Measurements from ENCODE around the gene MGAT3. TPM values are rescaled to one million over a fixed set of nuclear protein-coding genes. Genes with fewer than 3 reads are reported as not detected.

The MGAT3 gene
- total and polyA plus RNA-seq, 2 of the 13 experiments (the other 11 are each of a cell fraction or from before 2014, with no cell fraction given): 0.11 to 0.15 TPM

- ChIA-PET CTCF (ENCODE audit: low intra/inter-chr PET ratio, low total read pairs) (no interaction called here), POLR2A (no interaction called here)
- no peak for TF ChIP-seq HDAC2 (CRISPR knock-in tag; IDR thresholded peaks at IDR 0.05)
- no peak for TF ChIP-seq ZKSCAN8 (CRISPR knock-in tag; IDR thresholded peaks at IDR 0.05; ENCODE audit: borderline replicate concordance)
- no peak for TF ChIP-seq ZNF619 (CRISPR knock-in tag; IDR thresholded peaks at IDR 0.05)
- no peak for TF ChIP-seq GTF2F1 (IDR thresholded peaks at IDR 0.05; ENCODE audit: low read length)
- TF ChIP-seq ZNF30 (CRISPR knock-in tag; IDR thresholded peaks at IDR 0.05): no peak
- no peak for TF ChIP-seq ELF4 (CRISPR knock-in tag; IDR thresholded peaks at IDR 0.05; ENCODE audit: borderline replicate concordance)
- TF ChIP-seq HNRNPH1 (optimal IDR thresholded peaks at IDR 0.05; ENCODE audit: low read depth, low read length): no peak
- no peak for TF ChIP-seq ZNF7 (CRISPR knock-in tag; IDR thresholded peaks at IDR 0.05)
- no peak for TF ChIP-seq TGIF2 (CRISPR knock-in tag; IDR thresholded peaks at IDR 0.05)
- no peak for TF ChIP-seq EEA1 (CRISPR knock-in tag; IDR thresholded peaks at IDR 0.05; ENCODE audit: borderline replicate concordance)
- TF ChIP-seq MIER3 (CRISPR knock-in tag; IDR thresholded peaks at IDR 0.05; ENCODE audit: borderline replicate concordance): no peak
- TF ChIP-seq, protein P1, sequence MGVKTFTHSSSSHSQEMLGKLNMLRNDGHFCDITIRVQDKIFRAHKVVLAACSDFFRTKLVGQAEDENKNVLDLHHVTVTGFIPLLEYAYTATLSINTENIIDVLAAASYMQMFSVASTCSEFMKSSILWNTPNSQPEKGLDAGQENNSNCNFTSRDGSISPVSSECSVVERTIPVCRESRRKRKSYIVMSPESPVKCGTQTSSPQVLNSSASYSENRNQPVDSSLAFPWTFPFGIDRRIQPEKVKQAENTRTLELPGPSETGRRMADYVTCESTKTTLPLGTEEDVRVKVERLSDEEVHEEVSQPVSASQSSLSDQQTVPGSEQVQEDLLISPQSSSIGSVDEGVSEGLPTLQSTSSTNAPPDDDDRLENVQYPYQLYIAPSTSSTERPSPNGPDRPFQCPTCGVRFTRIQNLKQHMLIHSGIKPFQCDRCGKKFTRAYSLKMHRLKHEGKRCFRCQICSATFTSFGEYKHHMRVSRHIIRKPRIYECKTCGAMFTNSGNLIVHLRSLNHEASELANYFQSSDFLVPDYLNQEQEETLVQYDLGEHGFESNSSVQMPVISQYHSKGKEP (CRISPR knock-in tag; IDR thresholded peaks at IDR 0.05): no peak
- TF ChIP-seq ZNF747 (CRISPR knock-in tag; IDR thresholded peaks at IDR 0.05; ENCODE audit: borderline replicate concordance): no peak
- no peak for TF ChIP-seq ATF1 (CRISPR knock-in tag; IDR thresholded peaks at IDR 0.05)
- TF ChIP-seq, protein P2, sequence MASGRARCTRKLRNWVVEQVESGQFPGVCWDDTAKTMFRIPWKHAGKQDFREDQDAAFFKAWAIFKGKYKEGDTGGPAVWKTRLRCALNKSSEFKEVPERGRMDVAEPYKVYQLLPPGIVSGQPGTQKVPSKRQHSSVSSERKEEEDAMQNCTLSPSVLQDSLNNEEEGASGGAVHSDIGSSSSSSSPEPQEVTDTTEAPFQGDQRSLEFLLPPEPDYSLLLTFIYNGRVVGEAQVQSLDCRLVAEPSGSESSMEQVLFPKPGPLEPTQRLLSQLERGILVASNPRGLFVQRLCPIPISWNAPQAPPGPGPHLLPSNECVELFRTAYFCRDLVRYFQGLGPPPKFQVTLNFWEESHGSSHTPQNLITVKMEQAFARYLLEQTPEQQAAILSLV (CRISPR knock-in tag; IDR thresholded peaks at IDR 0.05; ENCODE audit: borderline replicate concordance): no peak
- TF ChIP-seq ARNTL (CRISPR knock-in tag; IDR thresholded peaks at IDR 0.05): no peak
- no TSS peak for BruUV-seq (replicated peaks)
- no peaks in the 10 kb centered on the region for H3K4me1 ChIP-seq (ENCODE audit: insufficient read depth, low read length)
- no peak for FAIRE-seq
- H4K20me1 ChIP-seq (ENCODE audit: insufficient read depth, low read length): no peaks in the 10 kb centered on the region
- H3K4me2 ChIP-seq (ENCODE audit: low read depth, low read length): no peak overlapping the region
- in situ Hi-C loops (cut with HindIII; ENCODE audit: extremely low pct_ligation_motif_present, low pct_unique_long_range_greater_than_20kb) (no loop called here), intact Hi-C loops (cut with micrococcal nuclease; ENCODE audit: unreplicated experiment) (no loop called here)
- no peaks in the 10 kb centered on the region for H3K9me3 ChIP-seq (ENCODE audit: low read length)
- H3K27me3 ChIP-seq (ENCODE audit: control insufficient read depth in 1 of 2, insufficient read depth in 2 of 2, low read length in 2 of 2): no peaks in the 10 kb centered on the region
- 97% methylated on average over 9 of the region's 16 CpGs for WGBS (ENCODE audit: low lambda C conversion rate)
- no peaks in the 10 kb centered on the region for H3K79me2 ChIP-seq (ENCODE audit: insufficient read depth, low read length)
- H2AFZ ChIP-seq (ENCODE audit: low read length): no peak overlapping the region
- no peak overlapping the region for H3K27ac ChIP-seq (ENCODE audit: extremely low read length, insufficient read depth, low read length)
- no peak for DNase-seq (ENCODE audit: low spot score)
- ATAC-seq: no peak
- H3K9ac ChIP-seq (ENCODE audit: insufficient read depth, low read depth, low read length): no peak overlapping the region
- peaks cover 20 to 46% of the 10 kb centered on the region in 2 experiments for H3K36me3 ChIP-seq (replicated peaks in 1 of 2; ENCODE audit: control insufficient read depth in 1 of 2, insufficient read depth in 2 of 2, low read length in 2 of 2)
- no peak overlapping the region for H3K4me3 ChIP-seq (replicated peaks in 1 of 3; ENCODE audit: insufficient read depth in 1 of 3, low read depth in 2 of 3, low read length in 3 of 3)
Observed at GRCh38 chr22:39415506-39415905, 41.3 kb upstream of the MGAT3 start.
